Measurements from ENCODE around the gene LSM5.

GRCh38 chr7:32476816-32477648 lies 13.1 kb downstream of the LSM5 start:
- TF ChIP-seq, protein P1, sequence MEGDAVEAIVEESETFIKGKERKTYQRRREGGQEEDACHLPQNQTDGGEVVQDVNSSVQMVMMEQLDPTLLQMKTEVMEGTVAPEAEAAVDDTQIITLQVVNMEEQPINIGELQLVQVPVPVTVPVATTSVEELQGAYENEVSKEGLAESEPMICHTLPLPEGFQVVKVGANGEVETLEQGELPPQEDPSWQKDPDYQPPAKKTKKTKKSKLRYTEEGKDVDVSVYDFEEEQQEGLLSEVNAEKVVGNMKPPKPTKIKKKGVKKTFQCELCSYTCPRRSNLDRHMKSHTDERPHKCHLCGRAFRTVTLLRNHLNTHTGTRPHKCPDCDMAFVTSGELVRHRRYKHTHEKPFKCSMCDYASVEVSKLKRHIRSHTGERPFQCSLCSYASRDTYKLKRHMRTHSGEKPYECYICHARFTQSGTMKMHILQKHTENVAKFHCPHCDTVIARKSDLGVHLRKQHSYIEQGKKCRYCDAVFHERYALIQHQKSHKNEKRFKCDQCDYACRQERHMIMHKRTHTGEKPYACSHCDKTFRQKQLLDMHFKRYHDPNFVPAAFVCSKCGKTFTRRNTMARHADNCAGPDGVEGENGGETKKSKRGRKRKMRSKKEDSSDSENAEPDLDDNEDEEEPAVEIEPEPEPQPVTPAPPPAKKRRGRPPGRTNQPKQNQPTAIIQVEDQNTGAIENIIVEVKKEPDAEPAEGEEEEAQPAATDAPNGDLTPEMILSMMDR (conservative IDR thresholded peaks at IDR 0.05) = no peak
- TF ChIP-seq EZH2 (IDR thresholded peaks at IDR 0.05; ENCODE audit: low read depth) = no peak
